ENCODE measurements around the gene LAS1L.

GRCh38 chrX:65513610-65514009 lies 21.0 kb downstream of the LAS1L start:
- TF ChIP-seq EZH2 (IDR thresholded peaks at IDR 0.05) = no peak
- no peak for TF ChIP-seq CTCF (IDR thresholded peaks at IDR 0.05)
- TF ChIP-seq EZH2phosphoT487 (IDR thresholded peaks at IDR 0.05) = no peak

Measured in neural progenitor cell (in vitro differentiated cells).